Fibroblast of lung (primary cell): ENCODE data around the gene LRP1.

ENCODE experiments used
- CTCF ChIP-seq, 2 donors: IDR thresholded peaks in 1 of 2; conservative IDR thresholded peaks in 1 of 2; 1 replicate in 1 of 2; 2 replicates in 1 of 2; pipeline ENCODE4 v1.5.1; 2011 to 2012; ENCODE audit warnings: low read length in 2 of 2, control low read depth in 1 of 2, inconsistent platforms in 1 of 2, low read depth in 1 of 2, mild to moderate bottlenecking in 1 of 2
- EZH2 ChIP-seq: IDR thresholded peaks from 2 replicates; pipeline ENCODE4 v1.5.1; 2012; ENCODE audit warnings: low read length, control low read depth, mild to moderate bottlenecking; ENCODE audit errors: missing control alignments

GRCh38 chr12:57110104-57111030 is 17.9 kb upstream of the LRP1 start:
- no peak for TF ChIP-seq CTCF (conservative IDR thresholded peaks at IDR 0.05 in 1 of 2, IDR thresholded peaks at IDR 0.05 in 1 of 2; ENCODE audit: low read depth in 1 of 2, low read length in 2 of 2)
- TF ChIP-seq EZH2: no peak
